PC-3 (cell line): ENCODE results near the gene OR9Q2.

ENCODE experiments used
- CTCF ChIP-seq: fragments of 300-600 bp; sonication (generic); conservative IDR thresholded peaks from 2 replicates; pipeline ENCODE4 v1.5.1; 2017; ENCODE audit warnings: antibody characterized with exemption, low read depth, mild to moderate bottlenecking, low read length
- EZH2 ChIP-seq: fragments of 300-600 bp; sonication (generic); IDR thresholded peaks from one replicate; pipeline ENCODE4 v1.6.1; 2017; ENCODE audit warnings: antibody characterized with exemption, mild to moderate bottlenecking, low read length; ENCODE audit not compliant: unreplicated experiment
- EZH2phosphoT487 ChIP-seq: fragments of 300-600 bp; sonication (generic); IDR thresholded peaks from 2 replicates; pipeline ENCODE4 v1.6.1; 2018; ENCODE audit warnings: mild to moderate bottlenecking, antibody characterized with exemption, low read length, borderline replicate concordance

- TF ChIP-seq CTCF (no peak), EZH2 (no peak), EZH2phosphoT487 (no peak)
Measured at GRCh38 chr11:58204042-58204441, 15.2 kb downstream of the OR9Q2 start, which contains the start of gene OR1S2.
